ENCODE results near the gene SERPINA5. TPM values are rescaled to one million over a fixed set of nuclear protein-coding genes. Genes with fewer than 3 reads are reported as not detected.
"Not testable (repeated sequence)": the region's sequence is repeated elsewhere in the genome, so short reads cannot be mapped to it uniquely, and the experiment has no call there.

The SERPINA5 gene
- total RNA-seq, 1 donor from 2014 or later = 1.3 TPM

- DNase-seq (ENCODE audit: low read depth, low spot score) = peak; percentile 85
Measured at GRCh38 chr14:94598816-94599655, 17.8 kb downstream of the SERPINA5 start.

GRCh38 chr14:94599656-94600004, 18.4 kb downstream of the SERPINA5 start:
- no peak for DNase-seq (ENCODE audit: low read depth, low spot score)

DNA sequence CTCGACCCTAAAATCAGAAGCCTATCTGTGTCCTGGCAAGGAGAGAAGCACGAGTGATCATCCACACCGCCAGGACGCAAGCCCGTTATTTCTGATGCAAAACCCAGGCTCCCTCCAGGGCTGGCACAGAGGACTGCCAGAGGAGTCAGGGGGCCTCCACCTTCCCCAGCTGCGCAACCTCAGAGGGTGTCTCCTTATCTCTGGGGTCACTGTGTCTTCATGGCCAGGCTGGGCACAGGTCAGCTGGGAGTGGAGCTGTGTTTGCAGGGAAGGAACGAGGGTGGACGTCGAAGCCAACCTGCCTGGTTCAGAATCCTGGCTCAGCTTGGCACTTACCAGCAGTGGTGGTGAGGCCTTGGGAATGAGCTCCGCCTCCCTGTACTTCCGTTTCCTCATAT, 18.9 kb downstream of the SERPINA5 start:
- no peak for DNase-seq (ENCODE audit: low read depth, low spot score)

DNA sequence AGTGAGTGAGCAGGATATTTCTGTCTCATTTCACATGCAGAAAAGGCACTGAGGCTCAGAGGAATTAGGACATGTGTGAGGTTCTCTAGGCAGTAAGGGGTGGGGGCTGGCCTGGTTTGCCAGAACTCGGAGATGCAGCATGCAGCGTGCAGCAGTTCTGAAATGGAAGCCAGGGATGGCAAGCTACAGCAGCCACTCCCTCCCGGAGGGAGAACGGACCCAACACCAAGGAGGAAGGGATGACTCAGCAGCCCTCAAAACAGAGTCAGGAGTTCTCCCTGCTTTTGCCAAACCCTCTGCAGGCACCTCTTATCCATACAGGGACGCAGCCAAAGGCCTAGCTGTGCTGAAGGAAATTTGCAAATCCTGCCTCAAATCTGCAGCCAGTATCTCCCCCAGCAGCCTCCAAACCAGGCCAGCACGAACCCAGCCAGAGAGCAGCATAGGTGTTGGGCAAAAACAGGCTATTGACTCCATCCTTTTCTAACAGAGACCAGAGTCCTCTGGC, 20.7 kb downstream of the SERPINA5 start:
- DNase-seq (ENCODE audit: low read depth, low spot score) = peak; percentile 52

- no peak for DNase-seq (ENCODE audit: low read depth, low spot score)
Measured at GRCh38 chr14:94602722-94603121, 21.5 kb downstream of the SERPINA5 start.

DNA sequence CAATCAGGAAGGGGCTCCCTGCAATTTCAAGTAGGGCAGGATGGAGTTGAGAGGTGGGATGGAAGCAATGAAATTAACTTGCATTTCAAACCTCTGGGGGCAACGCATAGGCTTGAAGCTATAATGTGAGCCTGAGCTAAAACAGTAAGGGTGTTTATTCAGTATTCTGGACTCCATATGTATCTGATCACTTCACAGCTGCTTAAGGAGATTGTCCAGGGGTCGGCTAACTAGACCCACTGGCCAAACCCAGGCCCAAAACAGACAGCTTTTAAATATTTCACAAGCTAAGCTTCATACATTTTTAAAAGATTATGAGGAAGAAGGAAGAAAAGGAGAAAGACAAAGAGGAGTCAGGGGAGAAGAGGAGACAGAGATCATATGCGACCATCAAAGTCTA, 24.1 kb downstream of the SERPINA5 start:
- no peak for DNase-seq (ENCODE audit: low read depth, low spot score)

- DNase-seq (ENCODE audit: low read depth, low spot score) = not testable (repeated sequence)
Measured at GRCh38 chr14:94608966-94609365, 27.7 kb downstream of the SERPINA5 start.

GRCh38 chr14:94611179-94611578, 30.0 kb downstream of the SERPINA5 start:
- no peak for DNase-seq (ENCODE audit: low read depth, low spot score)

DNA sequence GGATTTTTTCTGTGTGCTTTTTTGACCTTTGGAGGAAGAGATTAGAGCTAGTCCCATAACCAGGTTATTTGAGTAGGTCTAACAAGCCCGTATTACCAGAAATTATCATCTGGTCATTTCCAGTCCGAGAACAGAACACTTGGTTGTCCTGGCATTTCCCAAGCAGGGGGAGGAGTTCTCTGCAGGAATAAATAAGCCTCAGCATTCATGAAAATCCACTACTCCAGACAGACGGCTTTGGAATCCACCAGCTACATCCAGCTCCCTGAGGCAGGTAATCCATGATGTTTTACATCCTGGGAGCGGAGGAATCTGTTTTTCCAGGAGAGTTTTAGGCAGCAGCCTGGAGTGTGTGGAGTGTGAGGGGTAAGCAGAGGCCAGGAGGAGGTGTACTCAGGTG, 30.9 kb downstream of the SERPINA5 start, which contains the start of gene SERPINA3:
Gene SERPINA3, plus strand, starts transcription at position 218 of the 400 bp plus-strand sequence. CDS start 2,051 bp downstream, outside the sequence.
- no peak for DNase-seq (ENCODE audit: low read depth, low spot score)

GRCh38 chr14:94612580-94613554, 31.6 kb downstream of the SERPINA5 start:
- DNase-seq (ENCODE audit: low read depth, low spot score) = no peak

GRCh38 chr14:94613720-94614644, 32.8 kb downstream of the SERPINA5 start:
- no peak for DNase-seq (ENCODE audit: low read depth, low spot score)

GRCh38 chr14:94614802-94615201, 33.6 kb downstream of the SERPINA5 start:
- no peak for DNase-seq (ENCODE audit: low read depth, low spot score)

- no peak for DNase-seq (ENCODE audit: low read depth, low spot score)
Measured at GRCh38 chr14:94615254-94615653, 34.0 kb downstream of the SERPINA5 start.

DNA sequence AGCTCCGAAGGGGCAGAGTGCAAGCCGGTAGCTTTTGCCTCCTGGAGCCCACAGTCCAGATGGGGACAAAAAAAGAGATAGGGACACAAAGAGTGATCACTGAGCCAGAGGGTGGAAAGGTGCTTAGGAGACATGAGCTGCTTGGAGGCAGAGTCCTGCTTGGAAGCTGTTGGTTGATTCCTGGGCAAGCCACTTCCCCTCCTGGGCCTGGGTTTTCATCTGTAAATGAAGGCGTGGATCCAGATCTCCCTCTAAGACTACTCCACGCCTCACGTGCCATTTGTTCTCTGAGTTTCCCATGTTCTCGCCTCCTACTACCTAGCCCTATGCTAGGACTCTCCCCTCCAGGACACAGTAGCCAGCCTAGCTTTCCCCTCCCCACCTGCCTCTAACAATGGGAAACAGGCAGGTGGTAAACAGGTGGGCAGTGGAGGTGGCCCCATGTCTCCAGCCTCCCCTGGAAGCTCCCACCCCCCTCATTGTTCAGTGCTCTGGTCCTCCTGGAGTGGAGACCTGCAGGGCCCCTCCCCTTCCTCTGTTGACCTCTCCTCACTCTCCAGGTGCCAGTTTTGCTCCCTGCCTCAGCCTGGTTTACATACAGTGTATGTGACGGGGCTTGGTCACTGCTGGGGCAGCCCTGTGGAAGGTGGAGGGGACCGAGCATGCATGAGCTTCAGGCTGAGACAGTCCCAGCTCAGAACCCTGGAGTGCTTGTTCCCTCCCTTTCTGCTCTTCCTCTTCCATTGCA, 34.8 kb downstream of the SERPINA5 start:
- DNase-seq (ENCODE audit: low read depth, low spot score) = no peak

- no peak for DNase-seq (ENCODE audit: low read depth, low spot score)
Measured at GRCh38 chr14:94617366-94617941, 36.2 kb downstream of the SERPINA5 start.

DNA sequence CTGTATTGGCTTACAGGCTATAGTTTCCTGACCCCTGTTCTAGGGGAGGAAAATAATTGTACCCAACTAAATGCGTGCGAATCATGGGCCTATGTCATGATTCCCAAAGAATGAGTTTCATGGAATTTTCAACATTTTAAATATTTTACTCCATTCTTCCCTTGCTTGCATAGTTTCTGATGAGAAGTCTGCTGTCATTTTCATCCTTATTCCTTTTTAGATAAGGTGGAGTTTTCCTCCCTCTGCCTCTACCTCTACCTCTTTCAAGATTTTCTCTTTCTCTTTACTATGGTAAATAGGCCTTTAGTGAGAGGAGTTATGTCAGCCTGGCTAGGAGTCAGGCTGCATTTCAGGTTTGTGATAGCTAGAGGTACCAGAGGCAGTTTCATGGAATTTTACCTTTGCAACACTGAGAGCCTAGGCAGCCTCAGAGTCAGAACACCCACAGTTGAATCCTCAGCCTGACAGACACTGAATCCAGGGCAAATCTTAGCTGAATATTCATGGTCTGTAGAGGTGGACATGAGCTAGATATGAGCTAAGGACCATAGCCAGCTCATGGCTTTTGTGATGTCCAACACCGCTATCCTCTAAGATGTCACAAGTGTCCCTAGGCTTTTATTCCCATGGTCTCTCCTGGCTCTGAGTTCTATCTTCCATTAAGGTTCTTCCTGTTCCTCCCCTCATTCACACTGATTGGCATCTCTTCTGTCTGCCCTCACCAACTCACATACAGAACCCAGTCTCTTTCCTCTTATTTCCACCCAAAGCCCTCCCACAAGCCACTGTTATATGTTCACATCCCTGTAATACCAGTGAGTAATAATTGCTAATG, 37.0 kb downstream of the SERPINA5 start:
- DNase-seq (ENCODE audit: low read depth, low spot score) = no peak

- no peak for DNase-seq (ENCODE audit: low read depth, low spot score)
Measured at GRCh38 chr14:94619297-94619696, 38.1 kb downstream of the SERPINA5 start.

DNA sequence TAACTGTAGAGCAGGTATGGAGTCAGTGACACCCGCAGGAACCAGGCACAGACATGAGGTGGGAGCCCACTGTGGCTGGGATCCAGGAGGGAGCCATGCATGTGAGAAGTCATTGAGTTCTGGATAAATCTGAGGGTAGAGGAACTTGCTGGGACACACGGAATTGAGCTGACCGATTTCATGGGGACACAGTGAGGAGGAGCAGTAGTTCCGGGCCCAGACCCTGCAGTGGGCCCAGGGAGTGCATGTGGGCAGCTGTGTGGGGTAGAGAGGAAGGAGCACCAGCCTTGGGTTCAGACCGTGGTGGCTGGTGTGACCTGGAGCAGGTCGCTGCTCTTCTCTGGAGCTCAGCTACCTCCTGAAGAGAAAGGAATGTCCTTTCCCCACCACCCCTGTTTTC, 39.4 kb downstream of the SERPINA5 start:
- no peak for DNase-seq (ENCODE audit: low read depth, low spot score)

Measured in pulmonary artery endothelial cell (primary cell).